Mucosa of descending colon (tissue), 3 donors: ENCODE data around the gene FKBP5. TPM values are rescaled to one million over a fixed set of nuclear protein-coding genes. Genes with fewer than 3 reads are reported as not detected.

Experiments used
- ATAC-seq: fragments of 200-7000 bp; cut with Tn5 transposase; one replicate; pipeline ENCODE4 v1.9.1; 2020; ENCODE audit warnings: mild to moderate bottlenecking, moderate library complexity
- DNase-seq, 3 donors: peaks; one replicate each; pipeline ENCODE4 v3.0.0-alpha.2; 2020
- H3K36me3 ChIP-seq: fragments of 200-600 bp; one replicate; pipeline ENCODE4 v1.8.0; 2021; ENCODE audit warnings: low read depth, mild to moderate bottlenecking
- H3K4me1 ChIP-seq: fragments of 200-600 bp; one replicate; pipeline ENCODE4 v1.8.0; 2021; ENCODE audit warnings: low read depth, mild to moderate bottlenecking
- H3K4me3 ChIP-seq: fragments of 200-600 bp; one replicate; pipeline ENCODE4 v1.8.0; 2021; ENCODE audit warnings: mild to moderate bottlenecking
- H3K9me3 ChIP-seq: fragments of 200-600 bp; one replicate; pipeline ENCODE4 v1.8.0; 2021; ENCODE audit warnings: mild to moderate bottlenecking
- CTCF ChIP-seq: fragments of 200-600 bp; IDR thresholded peaks from one replicate; pipeline ENCODE4 v1.8.0; 2022; ENCODE audit warnings: antibody characterized with exemption, mild to moderate bottlenecking
- intact Hi-C, 2 donors: fragments of 100-400 bp; cut with DNase I in 1 of 2; cut with micrococcal nuclease in 1 of 2; formaldehyde crosslinking; loops; one replicate each; pipeline versions ENCODE4 v1.11.0 to v1.11.1; 2022; cut with DNase I, micrococcal nuclease
- total RNA-seq, 3 donors: library from RNA; stranded (reverse); fragmentation: NEBNext Ultra II Directional in 2 of 3; extraction: Animal tissue kit (Norgen Biotek cat#: 25700) in 2 of 3; gene quantifications; one replicate each; pipeline versions ENCODE4 v1.2.1 to v1.2.4, GENCODE V29; 2021 to 2023
- donor health status: DM: no; HTN: no; CAD: no; lungs with moderate emphysema.
- donor health status: DM: no; HTN: no; CAD: no.
- donor health status: DM: no; HTN: yes; CAD: no.

The FKBP5 gene
- total RNA-seq, 3 donors from 2014 or later: 22.1 to 174 (median 150) TPM

- Histone ChIP-seq H3K36me3 (no peaks in the 10 kb centered on the region), H3K4me3 (no peak overlapping the region), H3K9me3 (no peaks in the 10 kb centered on the region), H3K4me1 (peaks cover 27% of the 10 kb centered on the region)
- TF ChIP-seq CTCF: no peak
- intact Hi-C loops: no loop called here
- no peak for ATAC-seq
- DNase-seq: no peak
Measured at GRCh38 chr6:35678814-35679213, 9.9 kb downstream of the FKBP5 start.

GRCh38 chr6:35678021-35678654 is 10.6 kb downstream of the FKBP5 start:
- Histone ChIP-seq H3K4me1 (peaks cover 27% of the 10 kb centered on the region), H3K4me3 (no peak overlapping the region), H3K36me3 (no peaks in the 10 kb centered on the region), H3K9me3 (no peaks in the 10 kb centered on the region)
- ATAC-seq (no peak), DNase-seq (no peak)
- intact Hi-C loops: no loop called here
- TF ChIP-seq CTCF: no peak

GRCh38 chr6:35677456-35677855 is 11.3 kb downstream of the FKBP5 start:
- intact Hi-C loops: no loop called here
- Histone ChIP-seq H3K4me1 (peaks cover 27% of the 10 kb centered on the region), H3K4me3 (no peak overlapping the region), H3K36me3 (no peaks in the 10 kb centered on the region), H3K9me3 (no peaks in the 10 kb centered on the region)
- DNase-seq (no peak), ATAC-seq (no peak)
- TF ChIP-seq CTCF: no peak

DNA sequence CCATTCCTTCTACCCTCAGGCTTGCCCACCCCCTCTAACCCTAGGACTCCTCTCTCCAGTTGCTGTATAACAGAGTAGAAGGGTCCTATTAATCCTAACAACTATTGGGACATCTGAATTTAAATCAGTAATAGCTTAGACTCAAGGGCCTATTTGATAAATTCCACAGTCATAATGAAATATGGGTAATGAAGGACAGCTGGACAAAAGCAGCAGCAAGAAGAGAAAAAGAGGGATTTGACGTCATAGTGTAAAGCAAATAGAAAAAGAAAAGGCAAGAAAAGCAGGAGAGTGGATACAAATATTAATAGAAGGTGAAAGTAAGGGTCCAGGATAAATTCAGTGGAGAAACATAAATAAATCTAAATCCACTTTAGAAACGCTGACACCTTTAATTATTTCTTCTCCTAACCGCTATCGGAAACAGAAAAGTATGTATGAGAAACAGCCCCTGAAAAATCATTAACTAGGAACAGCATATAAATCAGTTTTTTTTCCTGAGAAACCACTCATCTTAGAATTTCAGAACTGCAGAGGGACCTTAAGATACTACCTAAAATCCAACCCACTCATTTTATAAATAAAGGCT is 12.8 kb downstream of the FKBP5 start:
- TF ChIP-seq CTCF: no peak
- intact Hi-C loops: no loop called here
- H3K4me3 ChIP-seq: no peak overlapping the region
- peaks cover 26% of the 10 kb centered on the region for H3K4me1 ChIP-seq
- DNase-seq (no peak), ATAC-seq (no peak)
- H3K9me3 ChIP-seq: no peaks in the 10 kb centered on the region
- no peaks in the 10 kb centered on the region for H3K36me3 ChIP-seq

- intact Hi-C loops: no loop called here
- DNase-seq: no peak
- TF ChIP-seq CTCF: no peak
- Histone ChIP-seq H3K9me3 (no peaks in the 10 kb centered on the region), H3K36me3 (no peaks in the 10 kb centered on the region), H3K4me1 (peaks cover 21% of the 10 kb centered on the region), H3K4me3 (no peak overlapping the region)
- no peak for ATAC-seq
Measured at GRCh38 chr6:35674594-35674993, 14.1 kb downstream of the FKBP5 start.
